ENCODE data around the gene ZCCHC24.

ZCCHC24 gene

DNA sequence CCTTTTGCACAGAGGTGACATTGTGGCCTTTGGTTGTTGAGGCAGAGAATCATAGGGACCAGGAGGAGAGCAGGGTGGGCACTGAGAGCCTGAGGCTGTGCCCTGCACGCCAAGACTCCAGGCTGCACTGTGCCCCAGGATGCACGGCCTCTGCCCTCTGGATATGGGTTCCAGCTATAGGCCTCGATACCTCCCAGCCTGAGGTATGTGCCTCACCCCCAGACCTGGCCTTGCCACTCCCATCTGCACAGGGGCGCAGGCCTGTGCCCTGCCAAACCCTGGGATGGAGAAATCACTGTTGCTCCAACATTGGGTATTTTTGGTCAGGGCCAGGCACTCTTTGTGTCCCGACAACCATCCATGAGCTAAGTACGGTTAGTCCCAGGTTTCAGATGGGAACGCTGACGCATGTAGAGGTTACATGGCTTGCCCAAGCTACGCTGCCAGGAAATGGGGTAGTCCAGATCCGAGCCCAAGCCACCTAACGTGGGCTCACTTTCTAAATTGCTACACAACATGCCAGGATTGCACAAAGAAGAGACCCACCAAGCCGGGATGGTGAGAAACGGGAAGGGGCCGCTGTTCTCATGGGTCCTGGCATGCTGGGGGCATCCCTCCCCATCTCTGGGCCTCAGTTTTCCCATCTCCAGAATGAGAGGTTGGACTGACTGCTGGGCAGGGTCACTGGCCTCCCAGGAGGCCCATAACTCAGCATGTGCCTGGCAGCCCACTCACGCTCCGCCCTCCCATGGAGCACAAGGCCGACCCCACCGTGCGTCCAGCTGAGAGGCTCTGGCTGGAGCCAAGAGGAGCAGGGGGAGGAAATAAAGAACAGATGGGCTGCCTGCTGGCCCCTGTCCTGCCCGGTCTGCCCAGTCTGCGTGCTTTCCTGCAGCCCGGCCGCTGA, 44.2 kb downstream of the ZCCHC24 start:
- in situ Hi-C loops (cut with MboI; ENCODE audit: low sequenced_read_pairs) = no loop called here

DNA sequence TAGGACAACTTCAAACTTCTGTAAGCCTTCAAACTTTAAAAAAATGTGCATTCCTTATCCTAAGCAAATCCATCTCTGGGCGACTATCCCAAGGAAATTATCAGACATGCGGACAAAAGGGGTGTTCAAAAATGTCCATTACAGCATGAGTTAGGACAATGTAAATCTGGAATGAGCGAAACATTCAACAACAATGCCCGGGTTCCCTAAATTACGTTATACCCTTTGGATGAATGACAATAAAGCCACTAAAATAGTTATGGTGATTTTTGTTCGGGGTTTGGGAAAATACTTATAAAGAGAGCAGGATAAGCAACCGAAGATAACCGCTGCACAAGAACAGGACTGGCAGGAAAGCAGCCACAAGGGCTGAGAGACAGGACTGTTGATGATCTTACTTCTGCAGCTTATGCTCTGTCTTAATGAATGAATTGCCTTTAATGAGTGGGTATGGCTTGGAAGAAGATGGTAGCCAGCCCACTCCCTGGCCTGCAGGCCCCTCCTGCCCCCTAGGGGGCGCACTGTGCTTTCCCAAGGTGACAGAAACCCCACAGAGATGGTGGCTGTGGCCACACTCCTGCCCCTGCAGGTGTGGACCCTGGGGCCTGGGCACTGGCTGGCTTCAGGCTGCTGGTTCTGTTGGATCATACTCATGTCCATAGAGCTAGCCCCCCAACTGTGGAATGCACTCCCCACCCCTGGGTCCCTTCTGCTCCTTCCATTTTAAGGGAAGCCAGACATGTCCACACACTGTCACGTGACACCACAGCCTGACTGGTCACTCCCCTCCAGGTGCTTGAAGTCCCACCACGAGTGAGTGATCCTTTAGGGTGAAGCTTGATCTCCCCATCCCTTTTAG, 45.0 kb downstream of the ZCCHC24 start:
- in situ Hi-C loops (cut with MboI; ENCODE audit: low sequenced_read_pairs) = no loop called here

- in situ Hi-C loops (cut with MboI; ENCODE audit: low sequenced_read_pairs) = no loop called here
Measured at GRCh38 chr10:79399223-79399831, 46.1 kb downstream of the ZCCHC24 start.

DNA sequence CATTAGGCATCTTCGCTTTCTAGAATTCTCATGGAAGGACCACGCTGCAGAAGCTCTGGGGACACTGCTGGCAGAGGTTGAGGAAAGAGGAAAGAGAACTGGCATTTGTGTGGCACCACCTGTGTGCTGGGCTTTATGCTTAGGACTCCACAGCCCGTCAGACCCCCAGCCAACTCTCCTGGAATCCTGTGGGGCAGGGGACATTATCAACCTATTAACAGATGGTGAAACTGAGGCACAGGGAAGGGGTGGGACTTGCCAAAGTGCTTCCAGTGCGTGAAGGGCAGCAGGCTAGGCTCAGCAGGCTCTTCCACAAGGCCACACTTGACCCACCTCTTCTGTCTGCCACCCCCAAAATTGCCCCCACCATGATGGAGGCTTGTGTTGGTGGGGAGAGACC, 46.8 kb downstream of the ZCCHC24 start:
- in situ Hi-C loops (cut with MboI; ENCODE audit: low sequenced_read_pairs) = no loop called here

GRCh38 chr10:79397575-79398303, 47.7 kb downstream of the ZCCHC24 start:
- in situ Hi-C loops (cut with MboI; ENCODE audit: low sequenced_read_pairs) = no loop called here

- in situ Hi-C loops (cut with MboI; ENCODE audit: low sequenced_read_pairs) = no loop called here
Measured at GRCh38 chr10:79397051-79397450, 48.4 kb downstream of the ZCCHC24 start.

- in situ Hi-C loops (cut with MboI; ENCODE audit: low sequenced_read_pairs) = no loop called here
Measured at GRCh38 chr10:79396520-79396919, 48.9 kb downstream of the ZCCHC24 start.

DNA sequence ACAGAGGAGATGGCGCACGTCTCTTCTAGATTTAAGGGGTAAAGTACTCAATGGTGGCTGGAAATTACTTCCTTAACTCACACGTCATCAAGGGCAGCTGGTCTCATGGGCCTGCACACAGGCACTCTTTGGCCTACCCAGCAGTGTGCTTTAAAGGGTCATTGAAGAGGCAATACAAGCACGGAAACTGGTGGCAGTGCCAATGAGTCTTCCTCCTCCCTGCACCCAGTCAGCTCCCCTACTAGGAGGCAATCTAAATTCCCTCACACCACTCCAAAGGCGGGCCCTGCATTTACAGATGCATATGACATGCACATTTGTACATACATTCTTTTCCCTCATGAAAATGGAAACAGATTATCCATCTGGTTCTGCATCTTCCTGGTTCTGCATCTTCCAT, 50.8 kb downstream of the ZCCHC24 start:
- in situ Hi-C loops (cut with MboI; ENCODE audit: low sequenced_read_pairs) = no loop called here

DNA sequence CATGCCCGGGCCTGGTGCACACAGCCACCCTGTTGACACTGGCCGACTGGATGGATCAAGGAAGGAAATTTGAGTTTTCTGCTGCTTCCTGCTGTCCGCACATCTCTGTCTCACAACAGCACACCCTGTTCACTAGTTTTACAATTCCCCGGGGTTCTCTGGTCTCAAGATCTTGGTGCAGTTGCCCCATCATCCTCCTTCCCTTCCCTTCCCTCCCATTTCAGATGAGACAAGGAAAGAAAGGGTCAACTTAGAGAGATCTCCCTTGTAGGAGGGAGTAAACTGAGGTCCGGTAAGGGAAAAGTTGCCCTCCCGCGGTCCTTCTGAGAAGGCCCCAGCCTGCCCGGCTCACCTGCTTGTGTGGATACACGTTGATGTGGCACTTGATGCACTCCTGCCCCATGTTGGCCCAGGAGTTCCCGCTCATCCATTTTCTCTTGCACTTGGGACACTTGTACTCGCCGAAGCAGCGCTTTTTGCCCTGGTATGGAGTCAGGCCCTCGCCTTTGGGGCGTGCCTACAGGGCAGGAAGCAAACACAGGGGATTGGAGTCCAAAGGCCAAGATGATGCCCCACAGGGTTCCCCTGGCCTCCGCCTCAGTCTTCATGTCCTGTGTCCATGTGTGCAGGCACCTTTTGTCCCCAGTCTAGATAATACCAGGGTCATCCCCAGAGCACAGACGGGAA, 51.4 kb downstream of the ZCCHC24 start:
- in situ Hi-C loops (cut with MboI; ENCODE audit: low sequenced_read_pairs) = no loop called here

DNA sequence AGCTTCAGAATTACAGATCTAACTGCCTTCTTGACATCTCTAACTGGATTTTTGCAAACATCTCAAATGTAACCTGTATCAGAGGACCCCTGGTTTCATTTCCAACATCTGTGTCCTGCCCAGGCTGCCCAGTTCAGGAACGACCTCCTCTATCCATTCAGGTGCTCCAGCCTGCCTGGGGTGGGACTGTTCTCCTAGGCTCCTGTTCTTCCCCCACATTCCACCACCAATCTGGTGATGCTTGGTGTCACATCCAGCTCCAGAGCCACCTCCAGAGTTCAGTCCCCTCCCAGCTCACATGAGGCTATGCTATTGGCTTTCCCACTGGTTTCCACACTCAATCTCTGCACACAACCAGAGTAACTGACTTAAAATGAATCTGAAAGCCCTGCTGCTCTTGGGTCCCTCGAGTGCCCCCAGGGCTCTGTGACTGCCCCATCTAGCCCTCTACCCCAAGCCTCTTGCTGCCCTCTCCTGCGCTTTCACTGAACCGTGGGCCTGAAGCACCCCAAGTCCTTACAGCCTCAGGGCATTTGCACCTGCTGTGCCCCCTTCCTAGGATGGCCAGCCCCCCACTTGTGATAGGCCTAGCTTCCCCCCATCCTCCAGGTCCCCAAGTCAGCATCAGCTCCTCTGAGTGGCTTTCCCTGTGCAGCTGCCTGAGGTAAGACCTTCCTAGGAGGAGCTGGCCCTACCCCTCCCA, 52.1 kb downstream of the ZCCHC24 start:
- in situ Hi-C loops (cut with MboI; ENCODE audit: low sequenced_read_pairs) = no loop called here

GRCh38 chr10:79392506-79393176, 52.8 kb downstream of the ZCCHC24 start:
- in situ Hi-C loops (cut with MboI; ENCODE audit: low sequenced_read_pairs) = no loop called here

DNA sequence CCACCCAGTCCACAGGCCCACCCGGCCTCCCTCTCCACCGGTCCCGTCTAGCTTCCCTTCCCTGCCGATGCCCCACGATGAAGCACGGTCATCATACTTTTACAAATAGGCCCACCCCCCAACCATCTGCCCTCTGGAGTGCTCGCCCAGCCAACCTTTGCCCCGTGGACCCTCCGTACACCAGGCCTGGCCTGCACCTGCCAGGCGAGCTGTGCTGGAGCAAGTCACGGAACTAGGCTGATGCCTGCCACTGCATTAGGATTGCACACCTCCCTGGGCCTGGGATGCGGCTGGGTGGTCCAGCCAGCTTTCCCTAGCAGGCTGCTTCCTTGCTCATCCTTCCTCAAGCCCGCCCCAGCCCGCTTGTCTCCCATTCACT, 53.4 kb downstream of the ZCCHC24 start:
- in situ Hi-C loops (cut with MboI; ENCODE audit: low sequenced_read_pairs) = no loop called here

DNA sequence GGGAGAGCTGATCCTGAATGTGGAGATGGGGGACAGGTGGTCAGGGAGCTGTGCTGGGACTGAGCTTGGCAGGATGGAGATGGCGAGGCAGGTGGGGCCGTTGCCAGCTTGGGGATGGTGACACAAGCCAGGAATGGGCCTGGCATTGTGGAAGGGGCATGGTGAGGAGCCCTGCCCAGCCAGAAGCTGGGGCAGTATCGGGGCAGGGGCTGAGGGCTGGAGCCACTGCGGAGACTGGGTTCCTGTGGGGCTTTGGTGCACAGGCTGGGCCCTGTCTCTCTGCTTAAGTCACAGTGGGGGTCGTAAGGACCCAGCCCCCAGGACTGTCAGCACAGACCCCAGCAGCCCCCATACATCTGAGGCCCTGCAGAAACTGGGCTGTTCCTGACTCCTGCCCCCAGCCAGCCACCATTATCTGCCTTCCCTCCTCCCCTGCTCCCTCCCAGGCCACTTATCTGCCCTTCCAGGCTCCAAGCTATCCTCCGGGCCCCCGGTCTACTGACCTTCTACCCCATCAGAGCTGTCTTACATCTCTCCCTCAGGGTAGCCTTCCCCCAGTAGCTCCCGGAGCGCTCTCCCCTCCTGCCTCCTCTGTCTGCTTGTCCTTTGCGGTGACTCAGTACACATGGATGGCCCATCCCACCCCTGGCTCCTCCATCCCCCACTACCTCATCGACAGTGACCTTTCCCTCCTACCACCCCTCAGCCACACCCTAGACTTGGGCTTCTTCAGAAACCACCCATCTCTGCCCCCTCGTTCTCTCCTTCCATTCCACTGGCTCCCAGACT, 54.0 kb downstream of the ZCCHC24 start:
- in situ Hi-C loops (cut with MboI; ENCODE audit: low sequenced_read_pairs) = no loop called here

DNA sequence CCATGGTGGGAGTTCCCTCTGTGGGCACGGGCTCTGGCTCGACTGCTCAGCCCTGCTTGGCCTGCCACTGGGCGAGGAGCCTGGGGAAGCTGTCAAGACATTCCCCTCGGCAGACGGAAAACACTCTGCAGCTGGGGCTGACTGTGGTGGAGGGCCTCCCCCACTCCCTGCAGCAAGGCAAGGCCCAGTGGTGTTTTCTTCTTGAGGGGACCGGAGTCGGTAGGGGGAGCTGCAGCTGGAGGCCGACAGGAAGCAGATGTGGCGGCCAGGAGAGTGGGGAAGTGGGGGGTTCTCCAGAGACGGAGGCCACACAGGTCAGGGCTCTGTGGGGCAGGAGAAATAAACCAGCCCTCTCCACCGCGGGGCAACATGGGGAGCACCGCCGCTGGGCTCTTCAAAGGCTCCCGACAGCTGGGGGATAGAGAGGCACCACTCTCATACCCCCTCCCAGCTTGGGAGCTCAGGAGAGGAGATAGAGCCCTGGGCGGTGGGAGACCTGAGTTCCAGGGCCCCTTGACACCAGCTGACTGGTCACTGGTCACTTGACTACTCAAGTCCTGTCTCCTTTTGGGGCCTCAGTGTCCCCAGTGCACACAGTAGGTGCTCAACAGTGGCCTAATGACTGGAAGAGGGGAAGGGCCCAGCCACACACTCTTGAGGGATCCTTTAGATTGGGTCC, 54.7 kb downstream of the ZCCHC24 start:
- in situ Hi-C loops (cut with MboI; ENCODE audit: low sequenced_read_pairs) = no loop called here

- in situ Hi-C loops (cut with MboI; ENCODE audit: low sequenced_read_pairs) = no loop called here
Measured at GRCh38 chr10:79390057-79390456, 55.4 kb downstream of the ZCCHC24 start.

GRCh38 chr10:79387974-79388850, 57.2 kb downstream of the ZCCHC24 start:
- in situ Hi-C loops (cut with MboI; ENCODE audit: low sequenced_read_pairs) = no loop called here

DNA sequence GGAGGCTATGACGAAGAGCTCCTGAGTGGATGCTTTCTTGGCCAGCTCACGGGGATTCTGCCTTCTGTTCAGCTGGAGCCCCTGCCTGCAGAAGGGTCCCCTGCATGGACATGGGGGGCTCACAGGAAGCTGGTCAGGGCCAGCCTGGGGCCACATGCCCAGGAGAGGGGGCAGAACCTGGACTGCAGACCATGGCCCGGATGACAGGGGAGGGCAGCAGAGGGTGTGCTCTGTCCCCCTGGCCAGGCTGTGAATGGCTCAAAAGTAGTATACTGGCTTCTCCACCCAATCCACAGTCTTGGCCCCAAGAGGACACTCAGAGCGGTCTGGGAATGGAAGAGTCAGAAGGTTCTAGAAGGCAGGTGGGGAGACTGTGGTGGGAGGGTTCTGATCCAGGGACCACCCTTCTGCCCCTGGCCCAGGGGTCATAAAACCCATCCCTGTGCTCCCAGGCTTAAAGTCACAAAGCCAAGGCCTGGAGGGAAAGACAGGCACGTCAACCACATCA, 57.9 kb downstream of the ZCCHC24 start:
- in situ Hi-C loops (cut with MboI; ENCODE audit: low sequenced_read_pairs) = no loop called here
